Stomach (tissue), 9 donors: ENCODE measurements around the gene SOX8. TPM values are rescaled to one million over a fixed set of nuclear protein-coding genes. Genes with fewer than 3 reads are reported as not detected.

ENCODE experiments used
- DNase-seq, 2 donors: peaks; one replicate each; pipeline versions ENCODE4 v3.0.0 to v3.0.0-alpha.2; 2013 to 2019
- H3K27ac ChIP-seq, 5 donors: fragments of 200-600 bp in 4 of 5; sonication (generic) in 4 of 5; one replicate each; pipeline ENCODE4 v1.5.1; 2013 to 2019; ENCODE audit warnings: mild to moderate bottlenecking in 1 of 5, moderate library complexity in 1 of 5
- H3K27me3 ChIP-seq, 3 donors: fragments of 200-600 bp; sonication (generic); one replicate each; pipeline ENCODE4 v1.5.1; 2017 to 2019; ENCODE audit warnings: mixed run types in 1 of 3
- H3K36me3 ChIP-seq, 4 donors: fragments of 200-600 bp; sonication (generic); 1 replicate in 3 of 4; 2 replicates in 1 of 4; pipeline ENCODE4 v1.5.1; 2016 to 2019
- H3K4me1 ChIP-seq, 4 donors: fragments of 200-600 bp; sonication (generic); one replicate each; pipeline ENCODE4 v1.5.1; 2016 to 2019
- H3K4me3 ChIP-seq, 4 donors: fragments of 200-600 bp; sonication (generic) in 3 of 4; one replicate each; pipeline ENCODE4 v1.5.1; 2016 to 2019; ENCODE audit warnings: mild to moderate bottlenecking in 1 of 4
- H3K9me3 ChIP-seq, 4 donors: fragments of 200-600 bp; sonication (generic); one replicate each; pipeline ENCODE4 v1.5.1; 2016 to 2019
- CTCF ChIP-seq, 7 experiments: fragments of 450-650 bp in 4 of 7; fragments of 200-600 bp in 3 of 7; sonication (generic) in 3 of 7; IDR thresholded peaks; one replicate each; pipeline ENCODE4 v1.5.1; 2016 to 2019; ENCODE audit warnings: antibody characterized with exemption in 7 of 7, control low read depth in 2 of 7, mild to moderate bottlenecking in 1 of 7
- EP300 ChIP-seq: sonication (generic); formaldehyde crosslinking; IDR thresholded peaks from one replicate; pipeline ENCODE4 v1.6.1; 2017; ENCODE audit warnings: antibody characterized with exemption
- POLR2A ChIP-seq, 4 donors: fragments of 450-650 bp; IDR thresholded peaks; one replicate each; pipeline ENCODE4 v1.6.1; 2016; ENCODE audit warnings: antibody characterized with exemption in 4 of 4, control low read depth in 2 of 4, mild to moderate bottlenecking in 1 of 4, moderate library complexity in 1 of 4
- POLR2AphosphoS5 ChIP-seq, 3 donors: sonication (generic); formaldehyde crosslinking; IDR thresholded peaks; one replicate each; pipeline ENCODE4 v1.6.1; 2016; ENCODE audit warnings: antibody characterized with exemption in 3 of 3
- WGBS, 5 donors: extraction: QIAGEN DNeasy Blood & Tissue Kit in 3 of 5; methylation state at CpG; one replicate each; pipeline versions ENCODE4 v1.1.5 to v1.1.7; 2013 to 2018; 5-methylcytosine and 5-hydroxymethylcytosine counted together
- intact Hi-C: fragments of 100-400 bp; cut with DNase I; formaldehyde crosslinking; loops from one replicate; pipeline ENCODE4 v1.15.1; 2023; ENCODE audit warnings: low total_unique reads
- polyA plus RNA-seq, 3 donors: library from polyadenylated mRNA; stranded (reverse); fragments of 200-250 nt; gene quantifications; one replicate each; pipeline ENCODE4 v1.2.3, GENCODE V29; 2013
- total RNA-seq, 5 donors: library from RNA; depleted of rRNA; stranded (reverse); fragments of >200 nt; gene quantifications; one replicate each; pipeline versions ENCODE4 v1.1.0 to v1.2.3, GENCODE V29; 2014 to 2016
- donor health status: healthy with polysubstance abuse.
- donor health status: Bipolar disorder and iron deficiency.
- donor health status: healthy.

The SOX8 gene
- total and polyA plus RNA-seq, 8 donors, result 0.45 to 15.1 (median 1.1) TPM; not detected in 3

- TF ChIP-seq CTCF (IDR thresholded peaks at IDR 0.05), result no peak
- TF ChIP-seq POLR2A (IDR thresholded peaks at IDR 0.05), result no peak
- TF ChIP-seq POLR2AphosphoS5 (IDR thresholded peaks at IDR 0.05), result no peak
- no peak for TF ChIP-seq EP300
- Histone ChIP-seq H3K27me3 (peaks cover 0 to 74% (median 9%) of the 10 kb centered on the region in 3 donors), H3K9me3 (peaks cover 0 to 5% (median under 1%) of the 10 kb centered on the region in 4 donors), H3K4me3 (no peak overlapping the region), H3K36me3 (no peaks in the 10 kb centered on the region), H3K27ac (no peak overlapping the region), H3K4me1 (no peaks in the 10 kb centered on the region)
- 27 to 77% (median 69%) methylated on average over 4 to 11 of the region's 11 CpGs for WGBS, 5 donors
- peak in 1 of 2 donors; percentile 44 for DNase-seq
- intact Hi-C loops, result no loop called here
Measured at GRCh38 chr16:989354-989814, 7.8 kb downstream of the SOX8 start.

GRCh38 chr16:990516-991291 lies 9.1 kb downstream of the SOX8 start:
- WGBS, 5 donors, result 80 to 86% (median 85%) methylated on average over 32 to 41 of the region's 41 CpGs
- H3K4me1 ChIP-seq, result no peaks in the 10 kb centered on the region
- no peak overlapping the region for H3K27ac ChIP-seq
- H3K36me3 ChIP-seq, result no peaks in the 10 kb centered on the region
- H3K9me3 ChIP-seq, result peaks cover 7 to 18% (median 13%) of the 10 kb centered on the region in 4 donors
- DNase-seq, result no peak
- H3K4me3 ChIP-seq, result no peak overlapping the region
- no peak for TF ChIP-seq POLR2AphosphoS5 (IDR thresholded peaks at IDR 0.05)
- intact Hi-C loops, result no loop called here
- H3K27me3 ChIP-seq, result peaks cover 0 to 75% (median 9%) of the 10 kb centered on the region in 3 donors

GRCh38 chr16:991345-991744 lies 9.8 kb downstream of the SOX8 start:
- WGBS, 5 donors, result 69 to 82% (median 77%) methylated on average over 9 to 10 of the region's 11 CpGs
- H3K36me3 ChIP-seq, result no peaks in the 10 kb centered on the region
- TF ChIP-seq POLR2A (IDR thresholded peaks at IDR 0.05) (no peak), POLR2AphosphoS5 (IDR thresholded peaks at IDR 0.05) (no peak), EP300 (no peak), CTCF (IDR thresholded peaks at IDR 0.05) (no peak)
- DNase-seq, result no peak
- H3K4me3 ChIP-seq, result no peak overlapping the region
- no peaks in the 10 kb centered on the region for H3K4me1 ChIP-seq
- H3K9me3 ChIP-seq, result peaks cover 9 to 20% (median 17%) of the 10 kb centered on the region in 4 donors
- peaks cover 0 to 77% (median 9%) of the 10 kb centered on the region in 3 donors for H3K27me3 ChIP-seq
- H3K27ac ChIP-seq, result no peak overlapping the region
- intact Hi-C loops, result no loop called here

GRCh38 chr16:991773-992172 lies 10.2 kb downstream of the SOX8 start:
- intact Hi-C loops, result no loop called here
- Histone ChIP-seq H3K36me3 (no peaks in the 10 kb centered on the region), H3K4me1 (no peaks in the 10 kb centered on the region), H3K9me3 (peaks cover 9 to 22% (median 18%) of the 10 kb centered on the region in 4 donors), H3K27ac (no peak overlapping the region), H3K4me3 (no peak overlapping the region), H3K27me3 (peaks cover 0 to 79% (median 9%) of the 10 kb centered on the region in 3 donors)
- TF ChIP-seq POLR2AphosphoS5 (IDR thresholded peaks at IDR 0.05) (no peak), POLR2A (IDR thresholded peaks at IDR 0.05) (no peak), EP300 (no peak), CTCF (IDR thresholded peaks at IDR 0.05) (no peak)
- WGBS, 5 donors, result 58 to 80% (median 65%) methylated on average over 2 to 9 of the region's 9 CpGs
- no peak for DNase-seq

- Histone ChIP-seq H3K27ac (no peak overlapping the region), H3K4me1 (peaks cover 4 to 13% (median 12%) of the 10 kb centered on the region in 4 donors), H3K36me3 (no peaks in the 10 kb centered on the region), H3K27me3 (peaks cover 0 to 79% (median 23%) of the 10 kb centered on the region in 3 donors), H3K9me3 (peaks cover 9 to 24% (median 18%) of the 10 kb centered on the region in 4 donors), H3K4me3 (no peak overlapping the region)
- intact Hi-C loops, result no loop called here
- no peak for TF ChIP-seq EP300
- TF ChIP-seq CTCF (IDR thresholded peaks at IDR 0.05), result no peak
- no peak for TF ChIP-seq POLR2AphosphoS5 (IDR thresholded peaks at IDR 0.05)
- TF ChIP-seq POLR2A (IDR thresholded peaks at IDR 0.05), result no peak
- no peak for DNase-seq
- WGBS, 5 donors, result 76 to 90% (median 87%) methylated on average over 3 of the region's 3 CpGs
Measured at GRCh38 chr16:993731-994130, 12.2 kb downstream of the SOX8 start.
